SK-N-SH (cell line): ENCODE results near the gene CADM1. TPM values are rescaled to one million over a fixed set of nuclear protein-coding genes. Genes with fewer than 3 reads are reported as not detected.

Experiments
- CTCF ChIA-PET: fragments of 300-600, 350-600 bp; formaldehyde crosslinking; extraction: SDS; loops from one replicate; lab custom pipeline; 2021; lab: Yijun Ruan, JAX
- POLR2A ChIA-PET: fragments of 350-600 bp; sonication (Branson Sonifier 250); formaldehyde crosslinking; extraction: SDS; loops from one replicate; lab custom pipeline; 2020; ENCODE audit warnings: antibody characterized with exemption, inconsistent platforms; lab: Yijun Ruan, JAX
- DNase-seq: peaks from one replicate; pipeline ENCODE4 v3.0.0; 2012
- H2AFZ ChIP-seq: fragments of 200-600 bp; sonication (generic); 2 replicates; pipeline ENCODE4 v1.8.1; 2016; ENCODE audit warnings: antibody characterized with exemption, mild to moderate bottlenecking, low read depth
- H3F3A ChIP-seq: fragments of 200-600 bp; sonication (generic); replicated peaks from 2 replicates; pipeline ENCODE3; 2016; ENCODE audit warnings: antibody characterized with exemption, mild to moderate bottlenecking; ENCODE audit not compliant: insufficient read depth
- H3K27ac ChIP-seq, 2 experiments: fragments of 200-500 bp in 1 of 2; fragments of 200-600 bp in 1 of 2; sonication (Bioruptor generic) in 1 of 2; sonication (generic), shearing (Covaris generic) in 1 of 2; 2 replicates each; pipeline versions ENCODE4 v1.5.1 to v1.6.1; 2014 to 2016; ENCODE audit warnings: low read depth in 2 of 2, inconsistent platforms in 1 of 2, low read length in 1 of 2, mild to moderate bottlenecking in 1 of 2, mixed read lengths in 1 of 2
- H3K27me3 ChIP-seq: fragments of 200-600 bp; sonication (generic), shearing (Covaris generic); 2 replicates; pipeline ENCODE4 v1.6.1; 2016; ENCODE audit warnings: mixed run types; ENCODE audit not compliant: insufficient read depth
- H3K36me3 ChIP-seq, 2 experiments: fragments of 200-500 bp in 1 of 2; fragments of 200-600 bp in 1 of 2; sonication (Bioruptor generic) in 1 of 2; sonication (generic) in 1 of 2; replicated peaks in 1 of 2; 2 replicates each; pipeline versions ENCODE3 to v1.5.1; 2014 to 2016; ENCODE audit warnings: low read length in 1 of 2, mild to moderate bottlenecking in 1 of 2; ENCODE audit not compliant: insufficient read depth in 2 of 2, control insufficient read depth in 1 of 2
- H3K4me1 ChIP-seq, 2 experiments: fragments of 200-500 bp in 1 of 2; fragments of 200-600 bp in 1 of 2; sonication (Bioruptor generic) in 1 of 2; sonication (generic), shearing (Covaris generic) in 1 of 2; 2 replicates each; pipeline versions ENCODE4 v1.5.1 to v1.6.1; 2014 to 2016; ENCODE audit warnings: low read depth in 1 of 2, low read length in 1 of 2, mixed run types in 1 of 2; ENCODE audit not compliant: insufficient read depth in 2 of 2, control insufficient read depth in 1 of 2
- H3K4me2 ChIP-seq: fragments of 200-600 bp; sonication (generic), shearing (Covaris generic); 2 replicates; pipeline ENCODE4 v1.6.1; 2017; ENCODE audit warnings: mixed run types
- H3K4me3 ChIP-seq, 2 experiments: fragments of 200-500 bp in 1 of 2; fragments of 200-600 bp in 1 of 2; sonication (Bioruptor generic) in 1 of 2; sonication (generic), shearing (Covaris generic) in 1 of 2; 2 replicates each; pipeline versions ENCODE4 v1.5.1 to v1.8.1; 2014 to 2016; ENCODE audit warnings: low read depth in 2 of 2, inconsistent platforms in 1 of 2, low read length in 1 of 2, mild to moderate bottlenecking in 1 of 2, mixed read lengths in 1 of 2, moderate library complexity in 1 of 2
- H3K79me2 ChIP-seq: fragments of 200-600 bp; sonication (generic); 2 replicates; pipeline ENCODE4 v1.8.1; 2017; ENCODE audit warnings: mild to moderate bottlenecking; ENCODE audit not compliant: insufficient read depth
- H3K9ac ChIP-seq: fragments of 200-600 bp; sonication (generic); 2 replicates; pipeline ENCODE4 v1.6.1; 2017; ENCODE audit warnings: mixed run types
- H3K9me2 ChIP-seq: fragments of 200-600 bp; sonication (generic); 2 replicates; pipeline ENCODE4 v1.6.1; 2017; ENCODE audit warnings: mixed run types
- H3K9me3 ChIP-seq: fragments of 200-600 bp; sonication (generic); 2 replicates; pipeline ENCODE4 v1.6.1; 2017; ENCODE audit warnings: mixed run types, mild to moderate bottlenecking, moderate library complexity
- H4K20me1 ChIP-seq: fragments of 200-600 bp; sonication (generic); 2 replicates; pipeline ENCODE4 v1.6.1; 2017; ENCODE audit warnings: mild to moderate bottlenecking, mixed run types; ENCODE audit not compliant: insufficient read depth
- EP300 ChIP-seq, 2 experiments: IDR thresholded peaks; 2 replicates each; pipeline versions ENCODE4 v1.4.0 to v1.6.1; 2012; ENCODE audit warnings: borderline replicate concordance in 1 of 2, low read depth in 1 of 2, low read length in 1 of 2
- FOSL2 ChIP-seq: IDR thresholded peaks from 2 replicates; pipeline ENCODE4 v1.4.0; 2012; ENCODE audit warnings: low read depth, mild to moderate bottlenecking, moderate library complexity, borderline replicate concordance
- FOXJ3 ChIP-seq: sonication (generic); formaldehyde crosslinking; IDR thresholded peaks from 2 replicates; pipeline ENCODE4 v1.5.1; 2020; ENCODE audit warnings: mild to moderate bottlenecking, missing genetic modification reagents
- FOXM1 ChIP-seq: IDR thresholded peaks from 2 replicates; pipeline ENCODE4 v1.4.0; 2012; ENCODE audit warnings: low read depth, mild to moderate bottlenecking
- GATA2 ChIP-seq: sonication (generic); formaldehyde crosslinking; IDR thresholded peaks from 2 replicates; pipeline ENCODE4 v1.5.0; 2020; ENCODE audit warnings: mild to moderate bottlenecking, missing genetic modification reagents
- MEF2A ChIP-seq: IDR thresholded peaks from 2 replicates; pipeline ENCODE4 v1.4.0; 2012; ENCODE audit warnings: low read depth, borderline replicate concordance
- MXI1 ChIP-seq: IDR thresholded peaks from 2 replicates; pipeline ENCODE4 v1.6.1; 2012; ENCODE audit warnings: mild to moderate bottlenecking, low read depth, low read length, improper control_type of control experiment
- NFIC ChIP-seq: IDR thresholded peaks from 2 replicates; pipeline ENCODE4 v1.4.0; 2012; ENCODE audit warnings: borderline replicate concordance
- RCOR1 ChIP-seq: fragments of 150-350 bp; IDR thresholded peaks from 2 replicates; pipeline ENCODE4 v1.6.1; 2017; ENCODE audit warnings: antibody characterized with exemption, low read length
- RXRA ChIP-seq: IDR thresholded peaks from 2 replicates; pipeline ENCODE4 v1.4.0; 2012; ENCODE audit warnings: low read depth, mild to moderate bottlenecking, borderline replicate concordance
- SMC3 ChIP-seq: IDR thresholded peaks from 2 replicates; pipeline ENCODE4 v1.6.1; 2012; ENCODE audit warnings: low read depth, low read length, improper control_type of control experiment
- TCF12 ChIP-seq: IDR thresholded peaks from 2 replicates; pipeline ENCODE4 v1.4.0; 2012
- WGBS: methylation state at CpG from one replicate; pipeline ENCODE4 v1.1.6; 2017; ENCODE audit warnings: low lambda C conversion rate; 5-methylcytosine and 5-hydroxymethylcytosine counted together
- polyA plus RNA-seq, 3 experiments: library from polyadenylated mRNA; depleted of rRNA; stranded (reverse); fragments of >200 nt; gene quantifications; 2 replicates each; pipeline ENCODE4 v1.2.3, GENCODE V29; 2012
- TF ChIP-seq, protein P1 (sequence below): IDR thresholded peaks from 2 replicates; pipeline ENCODE4; 2012
- TF ChIP-seq, protein P2 (sequence below): IDR thresholded peaks from 2 replicates; pipeline ENCODE4 v1.6.1; 2012; ENCODE audit warnings: mild to moderate bottlenecking, low read depth, low read length, moderate library complexity
- TF ChIP-seq, protein P3 (sequence below): IDR thresholded peaks from 2 replicates; pipeline ENCODE4 v1.4.0; 2012; ENCODE audit warnings: low read depth
- TF ChIP-seq, protein P4 (sequence below): IDR thresholded peaks from 2 replicates; pipeline ENCODE4 v1.4.0; 2012; ENCODE audit warnings: low read depth, borderline replicate concordance
- TF ChIP-seq, protein P5 (sequence below): fragments of 200-600 bp; sonication (generic); IDR thresholded peaks from 2 replicates; pipeline ENCODE4 v1.6.1; 2017; ENCODE audit warnings: antibody characterized with exemption, mild to moderate bottlenecking, moderate library complexity
- TF ChIP-seq, protein P6 (sequence below): fragments of 150-350 bp; IDR thresholded peaks from 2 replicates; pipeline ENCODE4 v1.6.1; 2017; ENCODE audit warnings: antibody characterized with exemption, low read length, low read depth, borderline replicate concordance

CADM1 gene
- polyA plus RNA-seq, 1 of the 3 experiments (the other 2 are of a cell fraction): 7.9 TPM

DNA sequence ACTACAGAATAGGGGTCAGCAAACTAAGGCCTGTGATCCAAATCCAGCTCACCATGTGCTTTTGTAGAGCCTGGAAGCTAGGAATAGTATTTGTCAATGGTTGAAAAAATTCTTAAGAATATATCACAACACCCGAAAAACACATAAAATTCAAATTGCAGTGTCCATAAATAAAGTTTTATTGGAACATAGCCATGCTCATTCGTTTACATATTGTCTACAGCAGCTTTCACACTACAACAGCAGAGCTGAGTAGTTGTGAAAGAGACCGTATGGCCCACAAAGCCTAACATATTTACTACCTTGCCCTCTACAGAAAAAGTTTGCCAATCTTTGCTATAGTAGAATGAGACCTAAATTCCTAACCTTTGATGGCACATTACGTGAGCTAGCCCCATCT lies 125.7 kb downstream of the CADM1 start (continued):
- TF ChIP-seq, protein P1, sequence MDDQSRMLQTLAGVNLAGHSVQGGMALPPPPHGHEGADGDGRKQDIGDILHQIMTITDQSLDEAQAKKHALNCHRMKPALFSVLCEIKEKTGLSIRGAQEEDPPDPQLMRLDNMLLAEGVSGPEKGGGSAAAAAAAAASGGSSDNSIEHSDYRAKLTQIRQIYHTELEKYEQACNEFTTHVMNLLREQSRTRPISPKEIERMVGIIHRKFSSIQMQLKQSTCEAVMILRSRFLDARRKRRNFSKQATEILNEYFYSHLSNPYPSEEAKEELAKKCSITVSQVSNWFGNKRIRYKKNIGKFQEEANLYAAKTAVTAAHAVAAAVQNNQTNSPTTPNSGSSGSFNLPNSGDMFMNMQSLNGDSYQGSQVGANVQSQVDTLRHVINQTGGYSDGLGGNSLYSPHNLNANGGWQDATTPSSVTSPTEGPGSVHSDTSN: no peak
- no peak for TF ChIP-seq SMC3

DNA sequence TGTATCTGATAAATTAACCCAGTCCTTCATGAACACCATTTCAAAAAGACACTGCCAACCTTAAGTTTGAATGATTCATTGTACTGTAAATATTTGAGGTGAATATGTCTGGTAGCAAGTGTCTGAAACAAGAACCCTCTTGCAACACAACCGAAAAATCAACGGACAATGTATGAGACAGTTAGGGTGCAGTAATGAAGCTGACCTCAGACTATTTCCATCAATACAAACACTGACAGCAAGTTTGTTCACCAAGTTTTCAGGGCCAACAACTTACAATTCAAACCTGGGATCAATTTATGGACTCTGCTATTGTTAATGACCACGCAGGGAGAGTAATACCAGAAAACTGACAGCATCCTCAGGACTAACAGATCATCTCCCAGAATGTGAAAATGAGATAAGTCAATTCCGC lies 126.3 kb downstream of the CADM1 start:
- H3F3A ChIP-seq: no peaks in the 10 kb centered on the region
- H3K79me2 ChIP-seq: no peaks in the 10 kb centered on the region
- H2AFZ ChIP-seq: no peak overlapping the region
- H3K9ac ChIP-seq: no peak overlapping the region
- no peak for DNase-seq
- 82% methylated on average over 4 of the region's 4 CpGs for WGBS
- H3K36me3 ChIP-seq: peaks cover 0 to 3% of the 10 kb centered on the region in 2 experiments
- H4K20me1 ChIP-seq: no peaks in the 10 kb centered on the region
- no peak overlapping the region for H3K27ac ChIP-seq
- no peaks in the 10 kb centered on the region for H3K9me2 ChIP-seq
- H3K4me1 ChIP-seq: peaks cover 0 to 4% of the 10 kb centered on the region in 2 experiments; a peak in 1 of 4 replicates
- TF ChIP-seq FOSL2: no peak
- TF ChIP-seq RCOR1: no peak
- TF ChIP-seq, protein P2, sequence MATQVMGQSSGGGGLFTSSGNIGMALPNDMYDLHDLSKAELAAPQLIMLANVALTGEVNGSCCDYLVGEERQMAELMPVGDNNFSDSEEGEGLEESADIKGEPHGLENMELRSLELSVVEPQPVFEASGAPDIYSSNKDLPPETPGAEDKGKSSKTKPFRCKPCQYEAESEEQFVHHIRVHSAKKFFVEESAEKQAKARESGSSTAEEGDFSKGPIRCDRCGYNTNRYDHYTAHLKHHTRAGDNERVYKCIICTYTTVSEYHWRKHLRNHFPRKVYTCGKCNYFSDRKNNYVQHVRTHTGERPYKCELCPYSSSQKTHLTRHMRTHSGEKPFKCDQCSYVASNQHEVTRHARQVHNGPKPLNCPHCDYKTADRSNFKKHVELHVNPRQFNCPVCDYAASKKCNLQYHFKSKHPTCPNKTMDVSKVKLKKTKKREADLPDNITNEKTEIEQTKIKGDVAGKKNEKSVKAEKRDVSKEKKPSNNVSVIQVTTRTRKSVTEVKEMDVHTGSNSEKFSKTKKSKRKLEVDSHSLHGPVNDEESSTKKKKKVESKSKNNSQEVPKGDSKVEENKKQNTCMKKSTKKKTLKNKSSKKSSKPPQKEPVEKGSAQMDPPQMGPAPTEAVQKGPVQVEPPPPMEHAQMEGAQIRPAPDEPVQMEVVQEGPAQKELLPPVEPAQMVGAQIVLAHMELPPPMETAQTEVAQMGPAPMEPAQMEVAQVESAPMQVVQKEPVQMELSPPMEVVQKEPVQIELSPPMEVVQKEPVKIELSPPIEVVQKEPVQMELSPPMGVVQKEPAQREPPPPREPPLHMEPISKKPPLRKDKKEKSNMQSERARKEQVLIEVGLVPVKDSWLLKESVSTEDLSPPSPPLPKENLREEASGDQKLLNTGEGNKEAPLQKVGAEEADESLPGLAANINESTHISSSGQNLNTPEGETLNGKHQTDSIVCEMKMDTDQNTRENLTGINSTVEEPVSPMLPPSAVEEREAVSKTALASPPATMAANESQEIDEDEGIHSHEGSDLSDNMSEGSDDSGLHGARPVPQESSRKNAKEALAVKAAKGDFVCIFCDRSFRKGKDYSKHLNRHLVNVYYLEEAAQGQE: no peak
- TF ChIP-seq, protein P1: no peak
- no peak for TF ChIP-seq MXI1
- TF ChIP-seq, protein P3, sequence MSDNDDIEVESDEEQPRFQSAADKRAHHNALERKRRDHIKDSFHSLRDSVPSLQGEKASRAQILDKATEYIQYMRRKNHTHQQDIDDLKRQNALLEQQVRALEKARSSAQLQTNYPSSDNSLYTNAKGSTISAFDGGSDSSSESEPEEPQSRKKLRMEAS: no peak
- TF ChIP-seq NFIC: no peak
- TF ChIP-seq, protein P4, sequence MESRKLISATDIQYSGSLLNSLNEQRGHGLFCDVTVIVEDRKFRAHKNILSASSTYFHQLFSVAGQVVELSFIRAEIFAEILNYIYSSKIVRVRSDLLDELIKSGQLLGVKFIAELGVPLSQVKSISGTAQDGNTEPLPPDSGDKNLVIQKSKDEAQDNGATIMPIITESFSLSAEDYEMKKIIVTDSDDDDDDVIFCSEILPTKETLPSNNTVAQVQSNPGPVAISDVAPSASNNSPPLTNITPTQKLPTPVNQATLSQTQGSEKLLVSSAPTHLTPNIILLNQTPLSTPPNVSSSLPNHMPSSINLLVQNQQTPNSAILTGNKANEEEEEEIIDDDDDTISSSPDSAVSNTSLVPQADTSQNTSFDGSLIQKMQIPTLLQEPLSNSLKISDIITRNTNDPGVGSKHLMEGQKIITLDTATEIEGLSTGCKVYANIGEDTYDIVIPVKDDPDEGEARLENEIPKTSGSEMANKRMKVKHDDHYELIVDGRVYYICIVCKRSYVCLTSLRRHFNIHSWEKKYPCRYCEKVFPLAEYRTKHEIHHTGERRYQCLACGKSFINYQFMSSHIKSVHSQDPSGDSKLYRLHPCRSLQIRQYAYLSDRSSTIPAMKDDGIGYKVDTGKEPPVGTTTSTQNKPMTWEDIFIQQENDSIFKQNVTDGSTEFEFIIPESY: no peak
- TF ChIP-seq, protein P5, sequence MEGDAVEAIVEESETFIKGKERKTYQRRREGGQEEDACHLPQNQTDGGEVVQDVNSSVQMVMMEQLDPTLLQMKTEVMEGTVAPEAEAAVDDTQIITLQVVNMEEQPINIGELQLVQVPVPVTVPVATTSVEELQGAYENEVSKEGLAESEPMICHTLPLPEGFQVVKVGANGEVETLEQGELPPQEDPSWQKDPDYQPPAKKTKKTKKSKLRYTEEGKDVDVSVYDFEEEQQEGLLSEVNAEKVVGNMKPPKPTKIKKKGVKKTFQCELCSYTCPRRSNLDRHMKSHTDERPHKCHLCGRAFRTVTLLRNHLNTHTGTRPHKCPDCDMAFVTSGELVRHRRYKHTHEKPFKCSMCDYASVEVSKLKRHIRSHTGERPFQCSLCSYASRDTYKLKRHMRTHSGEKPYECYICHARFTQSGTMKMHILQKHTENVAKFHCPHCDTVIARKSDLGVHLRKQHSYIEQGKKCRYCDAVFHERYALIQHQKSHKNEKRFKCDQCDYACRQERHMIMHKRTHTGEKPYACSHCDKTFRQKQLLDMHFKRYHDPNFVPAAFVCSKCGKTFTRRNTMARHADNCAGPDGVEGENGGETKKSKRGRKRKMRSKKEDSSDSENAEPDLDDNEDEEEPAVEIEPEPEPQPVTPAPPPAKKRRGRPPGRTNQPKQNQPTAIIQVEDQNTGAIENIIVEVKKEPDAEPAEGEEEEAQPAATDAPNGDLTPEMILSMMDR: no peak
- no peak for TF ChIP-seq MEF2A
- no peak for TF ChIP-seq SMC3
- TF ChIP-seq TCF12: no peak
- TF ChIP-seq FOXM1: no peak
- no peak for TF ChIP-seq FOXJ3 (CRISPR knock-in tag)
- TF ChIP-seq GATA2: no peak
- TF ChIP-seq, protein P6, sequence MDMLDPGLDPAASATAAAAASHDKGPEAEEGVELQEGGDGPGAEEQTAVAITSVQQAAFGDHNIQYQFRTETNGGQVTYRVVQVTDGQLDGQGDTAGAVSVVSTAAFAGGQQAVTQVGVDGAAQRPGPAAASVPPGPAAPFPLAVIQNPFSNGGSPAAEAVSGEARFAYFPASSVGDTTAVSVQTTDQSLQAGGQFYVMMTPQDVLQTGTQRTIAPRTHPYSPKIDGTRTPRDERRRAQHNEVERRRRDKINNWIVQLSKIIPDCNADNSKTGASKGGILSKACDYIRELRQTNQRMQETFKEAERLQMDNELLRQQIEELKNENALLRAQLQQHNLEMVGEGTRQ: no peak
- no peak for TF ChIP-seq RXRA
- TF ChIP-seq EP300 (IDR thresholded peaks at IDR 0.05; ENCODE audit: borderline replicate concordance in 1 of 2, low read depth in 1 of 2, low read length in 1 of 2): no peak
- POLR2A ChIA-PET: no interaction called here
- H3K4me3 ChIP-seq: no peak overlapping the region
- H3K27me3 ChIP-seq: no peaks in the 10 kb centered on the region
- H3K4me2 ChIP-seq: no peak overlapping the region
- CTCF ChIA-PET: interaction anchor here (1.6 kb wide), 1 partner anchor 9 kb away, joined by 3 read pairs; no protein-coding TSS in a partner anchor
- H3K9me3 ChIP-seq: no peaks in the 10 kb centered on the region
